Psoas muscle (tissue), 8 donors: ENCODE data around the gene MBNL2. TPM values are rescaled to one million over a fixed set of nuclear protein-coding genes. Genes with fewer than 3 reads are reported as not detected.
A peak's percentile ranks its signal among the peaks of the same experiment; 100 is the strongest.

Source experiments
- ATAC-seq, 4 donors: fragments of 200-7000 bp; cut with Tn5 transposase; one replicate each; pipeline ENCODE4 v1.9.1; 2020; ENCODE audit warnings: moderate library complexity in 3 of 4, mild to moderate bottlenecking in 2 of 4
- DNase-seq, 2 donors: peaks; one replicate each; pipeline ENCODE4 v3.0.0-alpha.2; 2020
- H3K27ac ChIP-seq: fragments of 200-600 bp; one replicate; pipeline ENCODE4 v1.8.0; 2022
- H3K27me3 ChIP-seq, 3 donors: fragments of 200-600 bp in 1 of 3; one replicate each; pipeline versions ENCODE4 v1.6.1 to v1.8.0; 2013 to 2022; ENCODE audit warnings: low read length in 2 of 3, mild to moderate bottlenecking in 2 of 3, moderate library complexity in 1 of 3; ENCODE audit not compliant: insufficient read depth in 3 of 3
- H3K36me3 ChIP-seq, 2 donors: fragments of 200-600 bp in 1 of 2; one replicate each; pipeline versions ENCODE4 v1.6.1 to v1.8.0; 2013 to 2022; ENCODE audit warnings: low read depth in 1 of 2, mild to moderate bottlenecking in 1 of 2, moderate library complexity in 1 of 2; ENCODE audit not compliant: insufficient read depth in 1 of 2
- H3K4me1 ChIP-seq: fragments of 200-600 bp; one replicate; pipeline ENCODE4 v1.8.0; 2022
- H3K4me3 ChIP-seq: fragments of 200-600 bp; one replicate; pipeline ENCODE4 v1.8.0; 2022; ENCODE audit warnings: mild to moderate bottlenecking
- H3K9me3 ChIP-seq: fragments of 200-600 bp; one replicate; pipeline ENCODE4 v1.8.0; 2022
- CTCF ChIP-seq: fragments of 200-600 bp; IDR thresholded peaks from one replicate; pipeline ENCODE4 v1.8.0; 2022; ENCODE audit warnings: antibody characterized with exemption
- WGBS, 3 donors: extraction: QIAGEN DNeasy Blood & Tissue Kit; methylation state at CpG; one replicate each; pipeline versions ENCODE4 v1.1.6 to v1.1.7; 2013; 5-methylcytosine and 5-hydroxymethylcytosine counted together
- intact Hi-C, 2 donors: fragments of 100-400 bp; cut with DNase I; formaldehyde crosslinking; loops; one replicate each; pipeline versions ENCODE4 v1.11.0 to v1.14.2; 2022
- polyA plus RNA-seq, 3 donors: library from polyadenylated mRNA; stranded (reverse); fragments of 200-250 nt; gene quantifications; one replicate each; pipeline ENCODE4 v1.2.3, GENCODE V29; 2013
- total RNA-seq, 4 donors: library from RNA; stranded (reverse); fragmentation: NEBNext Ultra II Directional in 2 of 4; extraction: Animal tissue kit (Norgen Biotek cat#: 25700) in 2 of 4; gene quantifications; one replicate each; pipeline versions ENCODE4 v1.2.1 to v1.2.4, GENCODE V29; 2021 to 2023
- donor health status: healthy with polysubstance abuse.
- donor health status: DM: no; HTN: no; CAD: no; lungs with moderate emphysema.
- donor health status: Bipolar disorder and iron deficiency.
- donor health status: healthy.
- donor health status: DM: yes; HTN: yes; CAD: no.
- donor health status: DM: no; HTN: no; CAD: no.
- donor health status: DM: no; HTN: no; CAD: no.
- donor health status: DM: yes; HTN: yes; CAD: no.

Gene MBNL2
- total and polyA plus RNA-seq, 7 donors, result 13.3 to 93.1 (median 61.9) TPM

GRCh38 chr13:97235549-97236231 lies 13.6 kb downstream of the MBNL2 start:
- H3K4me3 ChIP-seq, result peak overlapping the region; percentile 31
- intact Hi-C loops, result no loop called here
- ATAC-seq (no peak), DNase-seq (no peak)
- H3K27me3 ChIP-seq, result no peaks in the 10 kb centered on the region
- peaks cover 0 to 15% of the 10 kb centered on the region in 2 donors for H3K36me3 ChIP-seq
- WGBS, 3 donors, result 67 to 73% (median 68%) methylated on average over 18 of the region's 18 CpGs
- TF ChIP-seq CTCF, result no peak
- H3K9me3 ChIP-seq, result no peaks in the 10 kb centered on the region
- H3K27ac ChIP-seq, result peak overlapping the region; percentile 53
- peaks cover 83% of the 10 kb centered on the region for H3K4me1 ChIP-seq

- TF ChIP-seq CTCF, result no peak
These were observed 15.3 kb downstream of the MBNL2 start for GRCh38 chr13:97237388-97237787.

DNA sequence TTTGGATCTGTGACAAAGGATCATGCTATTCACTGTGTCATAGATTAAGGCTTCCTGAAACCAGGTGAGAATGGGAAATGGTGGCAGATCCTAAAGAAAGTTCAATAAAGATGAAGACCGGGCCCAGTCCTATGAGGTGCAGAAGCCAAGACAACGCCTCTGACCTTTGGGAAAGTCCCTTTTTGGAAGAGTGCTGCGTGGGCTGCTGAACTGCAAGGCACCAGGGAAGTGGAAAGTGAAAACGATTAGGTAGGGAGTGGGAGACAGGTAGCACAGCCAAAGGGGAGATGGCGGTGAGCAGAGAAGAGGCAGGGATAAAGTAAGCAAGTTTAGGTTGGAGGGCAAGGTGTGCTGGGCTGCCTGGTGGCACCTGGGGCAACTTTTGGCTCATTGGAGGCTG lies 16.3 kb downstream of the MBNL2 start:
- TF ChIP-seq CTCF, result no peak
- no peaks in the 10 kb centered on the region for H3K27me3 ChIP-seq
- no peaks in the 10 kb centered on the region for H3K9me3 ChIP-seq
- H3K4me3 ChIP-seq, result no peak overlapping the region
- WGBS, 3 donors, result 68 to 83% (median 81%) methylated on average over 5 of the region's 5 CpGs
- DNase-seq (no peak), ATAC-seq (no peak)
- peak overlapping the region; percentile 34 for H3K27ac ChIP-seq
- peaks cover 89% of the 10 kb centered on the region for H3K4me1 ChIP-seq
- intact Hi-C loops, result no loop called here
- H3K36me3 ChIP-seq, result peaks cover 0 to 15% of the 10 kb centered on the region in 2 donors

More at GRCh38 chr13:97237388-97237787, 15.3 kb downstream of the MBNL2 start:
- Histone ChIP-seq H3K9me3 (no peaks in the 10 kb centered on the region), H3K4me1 (peaks cover 82% of the 10 kb centered on the region), H3K27ac (no peak overlapping the region), H3K36me3 (peaks cover 0 to 15% of the 10 kb centered on the region in 2 donors), H3K4me3 (no peak overlapping the region), H3K27me3 (no peaks in the 10 kb centered on the region)
- ATAC-seq, result no peak
- intact Hi-C loops, result no loop called here
- no peak for DNase-seq
- 72 to 90% (median 75%) methylated on average over 1 of the region's 1 CpG for WGBS, 3 donors

DNA sequence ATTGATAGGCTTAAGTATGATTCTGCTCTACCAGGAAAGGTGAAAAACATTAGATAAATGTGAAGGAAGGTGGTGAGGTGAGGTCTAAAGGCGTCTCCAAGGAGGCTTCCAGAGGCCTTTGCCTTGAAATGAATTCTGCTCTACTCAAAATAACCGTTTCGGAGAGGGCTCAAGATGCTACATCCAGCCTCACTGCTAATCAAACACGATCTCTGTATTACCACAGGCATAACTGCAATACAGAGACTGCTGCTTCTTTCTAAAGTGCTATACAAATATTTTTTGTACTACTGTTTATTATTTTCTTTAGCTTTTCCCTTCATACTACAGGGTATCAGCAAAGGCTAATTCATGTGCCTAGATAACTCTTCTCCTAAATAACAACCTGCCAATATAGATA lies 16.8 kb downstream of the MBNL2 start:
- Histone ChIP-seq H3K9me3 (no peaks in the 10 kb centered on the region), H3K27ac (peak overlapping the region; percentile 34), H3K4me3 (no peak overlapping the region), H3K36me3 (peaks cover 0 to 14% of the 10 kb centered on the region in 2 donors), H3K4me1 (peaks cover 91% of the 10 kb centered on the region), H3K27me3 (no peaks in the 10 kb centered on the region)
- WGBS, 3 donors, result 82 to 89% (median 83%) methylated on average over 4 of the region's 4 CpGs
- DNase-seq (no peak), ATAC-seq (no peak)
- TF ChIP-seq CTCF, result no peak
- intact Hi-C loops, result no loop called here

- DNase-seq (no peak), ATAC-seq (no peak)
- H3K4me1 ChIP-seq, result peaks cover 91% of the 10 kb centered on the region
- no peak for TF ChIP-seq CTCF
- H3K27ac ChIP-seq, result peak overlapping the region; percentile 75
- WGBS, 3 donors, result 39 to 70% (median 67%) methylated on average over 1 of the region's 1 CpG
- intact Hi-C loops, result no loop called here
- H3K4me3 ChIP-seq, result no peak overlapping the region
- peaks cover 0 to 10% of the 10 kb centered on the region in 2 donors for H3K36me3 ChIP-seq
- no peaks in the 10 kb centered on the region for H3K27me3 ChIP-seq
- no peaks in the 10 kb centered on the region for H3K9me3 ChIP-seq
These were observed 17.2 kb downstream of the MBNL2 start for GRCh38 chr13:97239306-97239705.
